HG02610 (cell line): ENCODE data around the gene MSL3B.

ENCODE experiments used
- ATAC-seq: cut with Tn5 transposase; IDR thresholded peaks from one replicate; pipeline ENCODE4 v1.9.1; 2021; ENCODE audit warnings: mild to moderate bottlenecking, moderate library complexity; ENCODE audit not compliant: unreplicated experiment

Gene MSL3B

GRCh38 chr2:233853883-233854240 lies 14.3 kb downstream of the MSL3B start:
- ATAC-seq: no peak

- no peak for ATAC-seq
These were observed 14.8 kb downstream of the MSL3B start for GRCh38 chr2:233853353-233853752.

- ATAC-seq: no peak
These were observed 16.1 kb downstream of the MSL3B start for GRCh38 chr2:233852056-233852455.

GRCh38 chr2:233851169-233851568 lies 17.0 kb downstream of the MSL3B start:
- ATAC-seq: no peak

- ATAC-seq: no peak
These were observed 17.4 kb downstream of the MSL3B start for GRCh38 chr2:233850745-233851144.

GRCh38 chr2:233849607-233850271 lies 18.4 kb downstream of the MSL3B start:
- no peak for ATAC-seq

- ATAC-seq: no peak
These were observed 19.9 kb downstream of the MSL3B start for GRCh38 chr2:233848276-233848675.

- no peak for ATAC-seq
These were observed 20.8 kb downstream of the MSL3B start for GRCh38 chr2:233847248-233847898.

GRCh38 chr2:233846387-233847247 lies 21.6 kb downstream of the MSL3B start:
- ATAC-seq: no peak

- ATAC-seq: no peak
These were observed 22.7 kb downstream of the MSL3B start for GRCh38 chr2:233845301-233846060.

GRCh38 chr2:233844836-233845235 lies 23.4 kb downstream of the MSL3B start:
- ATAC-seq: no peak

GRCh38 chr2:233844064-233844807 lies 23.9 kb downstream of the MSL3B start:
- ATAC-seq: no peak

- ATAC-seq: no peak
These were observed 27.0 kb downstream of the MSL3B start for GRCh38 chr2:233841183-233841582.

GRCh38 chr2:233840520-233840919 lies 27.7 kb downstream of the MSL3B start:
- ATAC-seq: no peak

GRCh38 chr2:233839447-233839820 lies 28.8 kb downstream of the MSL3B start:
- no peak for ATAC-seq

GRCh38 chr2:233838726-233839446 lies 29.3 kb downstream of the MSL3B start:
- no peak for ATAC-seq

- ATAC-seq: no peak
These were observed 29.9 kb downstream of the MSL3B start for GRCh38 chr2:233838251-233838650.

- no peak for ATAC-seq
These were observed 30.4 kb downstream of the MSL3B start for GRCh38 chr2:233837694-233838229.

- ATAC-seq: no peak
These were observed 31.8 kb downstream of the MSL3B start for GRCh38 chr2:233836359-233836758.
